ENCODE measurements around the gene DPYD.

Gene DPYD

GRCh38 chr1:97837161-97837560 lies 83.7 kb downstream of the DPYD start:
- DNase-seq (ENCODE audit: low spot score), result no peak

- DNase-seq (ENCODE audit: low spot score), result no peak
Observed at GRCh38 chr1:97834899-97835298, 85.9 kb downstream of the DPYD start.

GRCh38 chr1:97833881-97834280 lies 87.0 kb downstream of the DPYD start:
- DNase-seq (ENCODE audit: low spot score), result no peak

GRCh38 chr1:97832481-97832880 lies 88.4 kb downstream of the DPYD start:
- DNase-seq (ENCODE audit: low spot score), result no peak

GRCh38 chr1:97827887-97828286 lies 92.9 kb downstream of the DPYD start:
- peak; percentile 39 for DNase-seq (ENCODE audit: low spot score)

- DNase-seq (ENCODE audit: low spot score), result no peak
Observed at GRCh38 chr1:97826820-97827219, 94.0 kb downstream of the DPYD start.

- DNase-seq (ENCODE audit: low spot score), result no peak
Observed at GRCh38 chr1:97824624-97825023, 96.2 kb downstream of the DPYD start.

GRCh38 chr1:97824200-97824599 lies 96.6 kb downstream of the DPYD start:
- DNase-seq (ENCODE audit: low spot score), result no peak

- DNase-seq (ENCODE audit: low spot score), result no peak
Observed at GRCh38 chr1:97820470-97821188, 100.2 kb downstream of the DPYD start.

- no peak for DNase-seq (ENCODE audit: low spot score)
Observed at GRCh38 chr1:97816927-97817326, 103.9 kb downstream of the DPYD start.

- no peak for DNase-seq (ENCODE audit: low spot score)
Observed at GRCh38 chr1:97814804-97815203, 106.0 kb downstream of the DPYD start.

- DNase-seq (ENCODE audit: low spot score), result no peak
Observed at GRCh38 chr1:97814121-97814520, 106.7 kb downstream of the DPYD start.

GRCh38 chr1:97812076-97812475 lies 108.8 kb downstream of the DPYD start:
- no peak for DNase-seq (ENCODE audit: low spot score)

- DNase-seq (ENCODE audit: low spot score), result no peak
Observed at GRCh38 chr1:97806996-97807520, 113.8 kb downstream of the DPYD start.

GRCh38 chr1:97806326-97806725 lies 114.5 kb downstream of the DPYD start:
- DNase-seq (ENCODE audit: low spot score), result no peak

GRCh38 chr1:97805093-97805492 lies 115.7 kb downstream of the DPYD start:
- no peak for DNase-seq (ENCODE audit: low spot score)

GRCh38 chr1:97803026-97803425 lies 117.8 kb downstream of the DPYD start:
- DNase-seq (ENCODE audit: low spot score), result no peak

- DNase-seq (ENCODE audit: low spot score), result no peak
Observed at GRCh38 chr1:97802011-97802410, 118.8 kb downstream of the DPYD start.

GRCh38 chr1:97797403-97798183 lies 123.2 kb downstream of the DPYD start:
- no peak for DNase-seq (ENCODE audit: low spot score)

GRCh38 chr1:97796711-97797110 lies 124.1 kb downstream of the DPYD start:
- no peak for DNase-seq (ENCODE audit: low spot score)

- DNase-seq (ENCODE audit: low spot score), result no peak
Observed at GRCh38 chr1:97792655-97793054, 128.2 kb downstream of the DPYD start.

GRCh38 chr1:97791251-97791650 lies 129.6 kb downstream of the DPYD start:
- no peak for DNase-seq (ENCODE audit: low spot score)

- no peak for DNase-seq (ENCODE audit: low spot score)
Observed at GRCh38 chr1:97787231-97787630, 133.6 kb downstream of the DPYD start.

Measured in putamen (tissue), 1 donor.